Left ventricle myocardium inferior (tissue), 1 donor: ENCODE results near the gene MACROD2. TPM values are rescaled to one million over a fixed set of nuclear protein-coding genes. Genes with fewer than 3 reads are reported as not detected.

ENCODE experiments used
- DNase-seq: peaks from one replicate; pipeline ENCODE4 v3.0.0-alpha.2; 2020
- H3K27ac ChIP-seq: fragments of 200-600 bp; replicated peaks from 2 replicates; pipeline ENCODE4 v1.8.0; 2021
- H3K27me3 ChIP-seq: fragments of 200-600 bp; 2 replicates; pipeline ENCODE4 v1.8.0; 2021; ENCODE audit warnings: low read depth
- H3K36me3 ChIP-seq: fragments of 200-600 bp; 2 replicates; pipeline ENCODE4 v1.8.0; 2021
- H3K4me1 ChIP-seq: fragments of 200-600 bp; 2 replicates; pipeline ENCODE4 v1.8.0; 2021
- H3K4me3 ChIP-seq: fragments of 200-600 bp; 2 replicates; pipeline ENCODE4 v1.8.0; 2021; ENCODE audit warnings: mild to moderate bottlenecking, moderate library complexity
- H3K9me3 ChIP-seq: fragments of 200-600 bp; replicated peaks from 2 replicates; pipeline ENCODE4 v1.8.0; 2021
- CTCF ChIP-seq: fragments of 200-600 bp; IDR thresholded peaks from 2 replicates; pipeline ENCODE4 v1.8.0; 2021; ENCODE audit warnings: antibody characterized with exemption, mild to moderate bottlenecking, borderline replicate concordance
- intact Hi-C: fragments of 100-400 bp; cut with micrococcal nuclease; formaldehyde crosslinking; loops from one replicate; pipeline ENCODE4 v1.11.0; 2022
- total RNA-seq: library from RNA; stranded (reverse); fragmentation: NEBNext Ultra II Directional; extraction: Animal tissue kit (Norgen Biotek cat#: 25700); gene quantifications from one replicate; pipeline ENCODE4 v1.2.1, GENCODE V29; 2021
- donor health status: DM: no; HTN: yes; CAD: no; lungs with severe emphysema.

MACROD2 gene
- total RNA-seq, 1 donor from 2014 or later: 3.6 TPM

DNA sequence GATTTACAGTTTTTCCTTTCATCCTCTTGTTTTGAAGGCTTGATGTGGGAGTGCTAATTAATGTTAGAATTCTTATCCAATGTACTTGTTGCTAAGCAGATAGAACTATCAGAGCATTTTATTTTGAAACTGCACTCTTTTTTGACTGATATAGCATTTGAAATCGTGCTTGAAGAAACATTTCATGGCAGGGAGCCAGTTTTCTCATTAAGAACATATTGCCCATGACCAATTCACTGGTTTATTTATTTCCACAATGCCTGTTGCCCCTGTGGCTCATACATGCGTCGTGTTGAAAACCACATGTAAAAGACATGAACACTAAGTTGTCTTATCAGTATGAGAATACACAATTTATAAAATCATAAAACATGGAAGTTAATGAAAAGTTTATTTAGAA is 821.8 kb downstream of the MACROD2 start:
- intact Hi-C loops: no loop called here
- H3K27ac ChIP-seq: no peak overlapping the region
- H3K4me3 ChIP-seq: no peak overlapping the region
- H3K4me1 ChIP-seq: no peaks in the 10 kb centered on the region
- H3K9me3 ChIP-seq: peaks cover 3% of the 10 kb centered on the region
- DNase-seq: no peak
- no peaks in the 10 kb centered on the region for H3K27me3 ChIP-seq
- no peak for TF ChIP-seq CTCF
- H3K36me3 ChIP-seq: no peaks in the 10 kb centered on the region

- intact Hi-C loops: no loop called here
Observed at GRCh38 chr20:14820771-14821170, 825.5 kb downstream of the MACROD2 start.

GRCh38 chr20:14821251-14821650 is 825.9 kb downstream of the MACROD2 start:
- intact Hi-C loops: no loop called here
- TF ChIP-seq CTCF: no peak

More at GRCh38 chr20:14820771-14821170, 825.5 kb downstream of the MACROD2 start:
- TF ChIP-seq CTCF: no peak
- Histone ChIP-seq H3K27me3 (no peaks in the 10 kb centered on the region), H3K9me3 (no peaks in the 10 kb centered on the region), H3K4me1 (no peaks in the 10 kb centered on the region), H3K36me3 (no peaks in the 10 kb centered on the region), H3K27ac (no peak overlapping the region), H3K4me3 (no peak overlapping the region)
- no peak for DNase-seq

GRCh38 chr20:14824996-14825395 is 829.7 kb downstream of the MACROD2 start:
- no peaks in the 10 kb centered on the region for H3K9me3 ChIP-seq
- DNase-seq: no peak
- no peak overlapping the region for H3K4me3 ChIP-seq
- intact Hi-C loops: no loop called here
- no peaks in the 10 kb centered on the region for H3K36me3 ChIP-seq
- no peaks in the 10 kb centered on the region for H3K4me1 ChIP-seq
- no peak overlapping the region for H3K27ac ChIP-seq
- TF ChIP-seq CTCF: no peak
- no peaks in the 10 kb centered on the region for H3K27me3 ChIP-seq

More at GRCh38 chr20:14821251-14821650, 825.9 kb downstream of the MACROD2 start:
- Histone ChIP-seq H3K36me3 (no peaks in the 10 kb centered on the region), H3K4me1 (no peaks in the 10 kb centered on the region), H3K9me3 (no peaks in the 10 kb centered on the region), H3K27ac (no peak overlapping the region), H3K4me3 (no peak overlapping the region), H3K27me3 (no peaks in the 10 kb centered on the region)
- DNase-seq: no peak

DNA sequence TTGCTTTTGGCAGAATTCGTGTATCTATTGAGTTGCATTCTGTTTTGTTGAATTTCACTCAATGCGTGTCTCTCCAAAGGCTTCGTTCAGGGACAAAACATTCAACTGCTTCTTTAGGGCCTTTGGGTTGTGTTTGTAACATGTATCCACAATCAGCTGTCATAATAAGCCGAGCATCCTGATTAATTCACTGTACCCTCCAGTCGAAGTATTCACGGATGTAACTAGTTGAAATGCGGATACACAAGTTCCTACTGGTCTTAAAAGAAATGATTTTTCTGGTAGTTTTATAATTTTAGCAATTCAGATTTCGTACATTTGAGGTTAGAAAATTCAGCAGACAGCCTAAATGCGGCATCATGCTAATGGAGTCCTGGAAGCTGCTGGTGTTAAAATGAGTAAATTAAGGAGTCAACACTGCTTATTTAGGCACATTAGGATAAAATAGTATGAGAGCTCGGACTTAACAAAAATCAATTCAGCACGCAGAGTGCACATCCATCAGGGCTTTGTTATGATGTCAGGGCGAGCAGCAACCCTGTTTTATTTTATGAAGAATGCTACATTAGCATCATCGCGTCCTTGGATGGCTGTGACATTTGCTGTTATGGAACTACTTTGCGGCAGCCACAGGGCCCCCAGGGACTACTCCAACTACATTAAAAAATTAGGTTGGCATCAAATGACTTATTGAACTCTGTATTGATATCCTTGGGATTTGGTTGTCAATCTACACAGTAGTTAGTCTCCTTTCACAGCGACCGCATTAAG is 831.4 kb downstream of the MACROD2 start:
- DNase-seq: no peak
- Histone ChIP-seq H3K4me1 (no peaks in the 10 kb centered on the region), H3K9me3 (no peaks in the 10 kb centered on the region), H3K27ac (no peak overlapping the region), H3K4me3 (no peak overlapping the region), H3K36me3 (no peaks in the 10 kb centered on the region), H3K27me3 (no peaks in the 10 kb centered on the region)
- intact Hi-C loops: no loop called here
- TF ChIP-seq CTCF: no peak
